ENCODE measurements around the gene TP53I13.

DNA sequence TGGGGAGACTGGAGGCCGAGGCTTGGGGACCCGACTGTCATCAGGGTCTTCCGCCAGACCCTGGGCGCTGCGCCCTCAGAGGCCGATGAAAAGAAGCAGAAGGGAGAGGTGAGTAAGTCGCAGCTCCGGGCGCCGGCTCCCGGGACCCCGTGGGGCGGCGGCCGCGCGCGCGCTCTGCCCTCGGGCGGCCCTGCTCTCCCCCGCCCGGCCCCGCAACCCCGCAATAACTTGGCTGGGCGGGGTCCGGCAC lies 1.3 kb upstream of the TP53I13 start:
- TF ChIP-seq, protein P1, sequence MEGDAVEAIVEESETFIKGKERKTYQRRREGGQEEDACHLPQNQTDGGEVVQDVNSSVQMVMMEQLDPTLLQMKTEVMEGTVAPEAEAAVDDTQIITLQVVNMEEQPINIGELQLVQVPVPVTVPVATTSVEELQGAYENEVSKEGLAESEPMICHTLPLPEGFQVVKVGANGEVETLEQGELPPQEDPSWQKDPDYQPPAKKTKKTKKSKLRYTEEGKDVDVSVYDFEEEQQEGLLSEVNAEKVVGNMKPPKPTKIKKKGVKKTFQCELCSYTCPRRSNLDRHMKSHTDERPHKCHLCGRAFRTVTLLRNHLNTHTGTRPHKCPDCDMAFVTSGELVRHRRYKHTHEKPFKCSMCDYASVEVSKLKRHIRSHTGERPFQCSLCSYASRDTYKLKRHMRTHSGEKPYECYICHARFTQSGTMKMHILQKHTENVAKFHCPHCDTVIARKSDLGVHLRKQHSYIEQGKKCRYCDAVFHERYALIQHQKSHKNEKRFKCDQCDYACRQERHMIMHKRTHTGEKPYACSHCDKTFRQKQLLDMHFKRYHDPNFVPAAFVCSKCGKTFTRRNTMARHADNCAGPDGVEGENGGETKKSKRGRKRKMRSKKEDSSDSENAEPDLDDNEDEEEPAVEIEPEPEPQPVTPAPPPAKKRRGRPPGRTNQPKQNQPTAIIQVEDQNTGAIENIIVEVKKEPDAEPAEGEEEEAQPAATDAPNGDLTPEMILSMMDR (IDR thresholded peaks at IDR 0.05), result no peak
- peak in 1 of 2 donors; percentile 1 for TF ChIP-seq POLR2A (IDR thresholded peaks at IDR 0.05)
